OCI-LY3 (cell line): ENCODE data around the gene PLK1.

ENCODE experiments used
- EZH2phosphoT487 ChIP-seq: fragments of 200-600 bp; shearing (Covaris generic); IDR thresholded peaks from 2 replicates; pipeline ENCODE4 v1.6.1; 2018; ENCODE audit warnings: antibody characterized with exemption, mixed run types, low read depth
- TF ChIP-seq, protein P1 (sequence below): fragments of 200-600, 300-600 bp; sonication (generic); IDR thresholded peaks from 2 replicates; pipeline ENCODE4 v1.5.1; 2014; ENCODE audit warnings: antibody characterized with exemption, low read length, low read depth

- TF ChIP-seq, protein P1, sequence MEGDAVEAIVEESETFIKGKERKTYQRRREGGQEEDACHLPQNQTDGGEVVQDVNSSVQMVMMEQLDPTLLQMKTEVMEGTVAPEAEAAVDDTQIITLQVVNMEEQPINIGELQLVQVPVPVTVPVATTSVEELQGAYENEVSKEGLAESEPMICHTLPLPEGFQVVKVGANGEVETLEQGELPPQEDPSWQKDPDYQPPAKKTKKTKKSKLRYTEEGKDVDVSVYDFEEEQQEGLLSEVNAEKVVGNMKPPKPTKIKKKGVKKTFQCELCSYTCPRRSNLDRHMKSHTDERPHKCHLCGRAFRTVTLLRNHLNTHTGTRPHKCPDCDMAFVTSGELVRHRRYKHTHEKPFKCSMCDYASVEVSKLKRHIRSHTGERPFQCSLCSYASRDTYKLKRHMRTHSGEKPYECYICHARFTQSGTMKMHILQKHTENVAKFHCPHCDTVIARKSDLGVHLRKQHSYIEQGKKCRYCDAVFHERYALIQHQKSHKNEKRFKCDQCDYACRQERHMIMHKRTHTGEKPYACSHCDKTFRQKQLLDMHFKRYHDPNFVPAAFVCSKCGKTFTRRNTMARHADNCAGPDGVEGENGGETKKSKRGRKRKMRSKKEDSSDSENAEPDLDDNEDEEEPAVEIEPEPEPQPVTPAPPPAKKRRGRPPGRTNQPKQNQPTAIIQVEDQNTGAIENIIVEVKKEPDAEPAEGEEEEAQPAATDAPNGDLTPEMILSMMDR = no peak
- no peak for TF ChIP-seq EZH2phosphoT487
Measured at GRCh38 chr16:23702951-23703350, 24.3 kb downstream of the PLK1 start.
